ENCODE results near the gene PARD3. TPM values are rescaled to one million over a fixed set of nuclear protein-coding genes. Genes with fewer than 3 reads are reported as not detected.

The PARD3 gene
- total RNA-seq, 2 donors from 2014 or later = 32.0 to 61.9 TPM

- intact Hi-C loops (cut with DNase I) = no loop called here
- Histone ChIP-seq H3K9me3 (no peaks in the 10 kb centered on the region), H3K36me3 (no peaks in the 10 kb centered on the region), H3K27ac (no peak overlapping the region), H3K4me1 (replicated peaks) (no peaks in the 10 kb centered on the region), H3K27me3 (replicated peaks; ENCODE audit: insufficient read depth) (no peaks in the 10 kb centered on the region), H3K4me3 (no peak overlapping the region)
- no peak for TF ChIP-seq POLR2A (IDR thresholded peaks at IDR 0.05)
- TF ChIP-seq CTCF (IDR thresholded peaks at IDR 0.05) = no peak
- TF ChIP-seq POLR2AphosphoS5 (IDR thresholded peaks at IDR 0.05) = no peak
- no peak for DNase-seq (ENCODE audit: low spot score)
- WGBS = 42% methylated on average over 3 of the region's 3 CpGs
These were observed 323.4 kb downstream of the PARD3 start for GRCh38 chr10:34491678-34492077.

GRCh38 chr10:34489973-34490745 is 324.9 kb downstream of the PARD3 start:
- no peak for TF ChIP-seq POLR2AphosphoS5 (IDR thresholded peaks at IDR 0.05)
- TF ChIP-seq POLR2A (IDR thresholded peaks at IDR 0.05) = no peak
- no peak for TF ChIP-seq CTCF (IDR thresholded peaks at IDR 0.05)
- Histone ChIP-seq H3K4me3 (no peak overlapping the region), H3K36me3 (no peaks in the 10 kb centered on the region), H3K4me1 (replicated peaks) (no peaks in the 10 kb centered on the region), H3K27ac (no peak overlapping the region), H3K9me3 (no peaks in the 10 kb centered on the region), H3K27me3 (replicated peaks; ENCODE audit: insufficient read depth) (no peaks in the 10 kb centered on the region)
- 60% methylated on average over 7 of the region's 7 CpGs for WGBS
- intact Hi-C loops (cut with DNase I) = no loop called here
- DNase-seq (ENCODE audit: low spot score) = no peak

GRCh38 chr10:34489411-34489810 is 325.7 kb downstream of the PARD3 start:
- H3K27me3 ChIP-seq (replicated peaks; ENCODE audit: insufficient read depth) = no peaks in the 10 kb centered on the region
- H3K9me3 ChIP-seq = no peaks in the 10 kb centered on the region
- no peaks in the 10 kb centered on the region for H3K36me3 ChIP-seq
- intact Hi-C loops (cut with DNase I) = no loop called here
- DNase-seq (ENCODE audit: low spot score) = no peak
- WGBS = 91% methylated on average over 3 of the region's 3 CpGs
- H3K4me3 ChIP-seq = no peak overlapping the region
- no peak overlapping the region for H3K27ac ChIP-seq
- no peak for TF ChIP-seq POLR2AphosphoS5 (IDR thresholded peaks at IDR 0.05)
- TF ChIP-seq POLR2A (IDR thresholded peaks at IDR 0.05) = no peak
- TF ChIP-seq CTCF (IDR thresholded peaks at IDR 0.05) = no peak
- no peaks in the 10 kb centered on the region for H3K4me1 ChIP-seq (replicated peaks)

- no peaks in the 10 kb centered on the region for H3K4me1 ChIP-seq (replicated peaks)
- H3K36me3 ChIP-seq = no peaks in the 10 kb centered on the region
- no peak overlapping the region for H3K4me3 ChIP-seq
- no peak overlapping the region for H3K27ac ChIP-seq
- H3K9me3 ChIP-seq = no peaks in the 10 kb centered on the region
- 94% methylated on average over 21 of the region's 22 CpGs for WGBS
- no peaks in the 10 kb centered on the region for H3K27me3 ChIP-seq (replicated peaks; ENCODE audit: insufficient read depth)
- TF ChIP-seq POLR2A (IDR thresholded peaks at IDR 0.05) = no peak
- no peak for TF ChIP-seq CTCF (IDR thresholded peaks at IDR 0.05)
- intact Hi-C loops (cut with DNase I) = no loop called here
- DNase-seq (ENCODE audit: low spot score) = no peak
These were observed 326.5 kb downstream of the PARD3 start for GRCh38 chr10:34488476-34489130.

GRCh38 chr10:34486008-34486407 is 329.1 kb downstream of the PARD3 start:
- TF ChIP-seq POLR2A (IDR thresholded peaks at IDR 0.05) = no peak
- no peak for TF ChIP-seq POLR2AphosphoS5 (IDR thresholded peaks at IDR 0.05)
- no peak for TF ChIP-seq CTCF (IDR thresholded peaks at IDR 0.05)
- WGBS = 98% methylated on average over 5 of the region's 5 CpGs
- Histone ChIP-seq H3K4me1 (replicated peaks) (no peaks in the 10 kb centered on the region), H3K36me3 (no peaks in the 10 kb centered on the region), H3K4me3 (no peak overlapping the region), H3K27me3 (replicated peaks; ENCODE audit: insufficient read depth) (no peaks in the 10 kb centered on the region), H3K27ac (no peak overlapping the region), H3K9me3 (no peaks in the 10 kb centered on the region)
- intact Hi-C loops (cut with DNase I) = no loop called here
- no peak for DNase-seq (ENCODE audit: low spot score)
